MM.1S (cell line): ENCODE measurements around the gene GTF3C5.

ENCODE experiments used
- DNase-seq: peaks from one replicate; pipeline ENCODE4 v3.0.0-alpha.2; 2015
- H2AFZ ChIP-seq: fragments of 300-600 bp; sonication (generic); 2 replicates; pipeline ENCODE4 v1.6.0; 2016; ENCODE audit warnings: antibody characterized with exemption, low read length
- H3F3A ChIP-seq: fragments of 300-600 bp; sonication (generic); 2 replicates; pipeline ENCODE4 v1.6.1; 2016; ENCODE audit warnings: mild to moderate bottlenecking, antibody characterized with exemption, low read length, moderate library complexity, mixed read lengths; ENCODE audit not compliant: insufficient read depth
- H3K27ac ChIP-seq: fragments of 300-600 bp; sonication (generic); 2 replicates; pipeline ENCODE4 v1.5.1; 2016; ENCODE audit warnings: mild to moderate bottlenecking, low read length
- H3K27me3 ChIP-seq: fragments of 300-600 bp; sonication (generic); replicated peaks from 2 replicates; pipeline ENCODE4 v1.6.0; 2016; ENCODE audit warnings: low read length; ENCODE audit not compliant: insufficient read depth
- H3K36me3 ChIP-seq: fragments of 300-600 bp; sonication (generic); replicated peaks from 2 replicates; pipeline ENCODE4 v1.6.1; 2016; ENCODE audit warnings: mild to moderate bottlenecking, low read length, mixed read lengths; ENCODE audit not compliant: insufficient read depth
- H3K4me1 ChIP-seq: fragments of 300-600 bp; sonication (generic); 2 replicates; pipeline ENCODE4 v1.6.1; 2016; ENCODE audit warnings: low read length, mixed read lengths
- H3K4me2 ChIP-seq: fragments of 300-600 bp; sonication (generic); 2 replicates; pipeline ENCODE4 v1.6.0; 2016; ENCODE audit warnings: low read depth, low read length
- H3K4me3 ChIP-seq: fragments of 300-600 bp; sonication (generic); 2 replicates; pipeline ENCODE4 v1.5.1; 2016; ENCODE audit warnings: low read length, mixed read lengths
- H3K79me2 ChIP-seq: fragments of 300-600 bp; sonication (generic); 2 replicates; pipeline ENCODE4 v1.6.1; 2016; ENCODE audit warnings: mixed run types, low read length, mixed read lengths
- H3K9ac ChIP-seq: fragments of 300-600 bp; sonication (generic); 2 replicates; pipeline ENCODE4 v1.6.1; 2016; ENCODE audit warnings: low read length, mixed read lengths
- H3K9me2 ChIP-seq: fragments of 300-600 bp; sonication (generic); replicated peaks from 2 replicates; pipeline ENCODE4 v1.6.1; 2016; ENCODE audit warnings: mild to moderate bottlenecking, low read length, mixed read lengths; ENCODE audit not compliant: insufficient read depth
- H3K9me3 ChIP-seq: fragments of 300-600 bp; sonication (generic); replicated peaks from 2 replicates; pipeline ENCODE4 v1.6.1; 2016; ENCODE audit warnings: mild to moderate bottlenecking, low read length, mixed read lengths; ENCODE audit not compliant: insufficient read depth
- H4K20me1 ChIP-seq: fragments of 300-600 bp; sonication (generic); 2 replicates; pipeline ENCODE4 v1.6.1; 2016; ENCODE audit warnings: mild to moderate bottlenecking, low read length, moderate library complexity, mixed read lengths; ENCODE audit not compliant: insufficient read depth
- CTCF ChIP-seq: fragments of 300-600 bp; sonication (generic); IDR thresholded peaks from 2 replicates; pipeline ENCODE4 v1.5.1; 2016; ENCODE audit warnings: antibody characterized with exemption, low read length, mixed read lengths
- EZH2 ChIP-seq: fragments of 300-600 bp; sonication (generic); optimal IDR thresholded peaks from 2 replicates; pipeline ENCODE3; 2017; ENCODE audit warnings: low read depth, mild to moderate bottlenecking, antibody characterized with exemption, low read length, mixed read lengths
- EZH2phosphoT487 ChIP-seq: fragments of 300-600 bp; sonication (generic); IDR thresholded peaks from 2 replicates; pipeline ENCODE4 v1.6.1; 2018; ENCODE audit warnings: antibody characterized with exemption, low read length

Gene GTF3C5

GRCh38 chr9:133050781-133051180 lies 20.0 kb downstream of the GTF3C5 start:
- H3K27me3 ChIP-seq = no peaks in the 10 kb centered on the region
- no peak overlapping the region for H3K9ac ChIP-seq

GRCh38 chr9:133051281-133051900 lies 20.6 kb downstream of the GTF3C5 start:
- Histone ChIP-seq H3K9ac (no peak overlapping the region), H3F3A (no peaks in the 10 kb centered on the region), H3K9me2 (no peaks in the 10 kb centered on the region), H3K27ac (no peak overlapping the region), H3K4me2 (no peak overlapping the region), H3K79me2 (peaks cover 2% of the 10 kb centered on the region; the same call in 1 of the 2 replicates), H3K4me1 (no peaks in the 10 kb centered on the region), H2AFZ (no peak overlapping the region), H4K20me1 (no peaks in the 10 kb centered on the region), H3K4me3 (no peak overlapping the region), H3K27me3 (no peaks in the 10 kb centered on the region), H3K9me3 (no peaks in the 10 kb centered on the region), H3K36me3 (no peaks in the 10 kb centered on the region)
- no peak for DNase-seq
- TF ChIP-seq EZH2 = no peak
- no peak for TF ChIP-seq EZH2phosphoT487
- TF ChIP-seq CTCF = no peak

More at GRCh38 chr9:133050781-133051180, 20.0 kb downstream of the GTF3C5 start:
- no peaks in the 10 kb centered on the region for H3K36me3 ChIP-seq
- no peak overlapping the region for H3K27ac ChIP-seq
- DNase-seq = no peak
- H3K79me2 ChIP-seq = peaks cover 2% of the 10 kb centered on the region; the same call in 1 of the 2 replicates
- no peaks in the 10 kb centered on the region for H4K20me1 ChIP-seq
- H3K9me2 ChIP-seq = no peaks in the 10 kb centered on the region
- no peaks in the 10 kb centered on the region for H3K9me3 ChIP-seq
- TF ChIP-seq CTCF (no peak), EZH2 (no peak), EZH2phosphoT487 (no peak)
- H3K4me1 ChIP-seq = no peaks in the 10 kb centered on the region
- H3K4me2 ChIP-seq = no peak overlapping the region
- no peaks in the 10 kb centered on the region for H3F3A ChIP-seq
- H2AFZ ChIP-seq = no peak overlapping the region
- H3K4me3 ChIP-seq = no peak overlapping the region

- Histone ChIP-seq H3K4me3 (no peak overlapping the region), H3K27me3 (no peaks in the 10 kb centered on the region), H4K20me1 (no peaks in the 10 kb centered on the region), H3K9me2 (no peaks in the 10 kb centered on the region), H3K27ac (no peak overlapping the region), H3K9ac (no peak overlapping the region), H3F3A (no peaks in the 10 kb centered on the region), H3K36me3 (no peaks in the 10 kb centered on the region), H3K4me2 (no peak overlapping the region), H3K79me2 (peaks cover 2% of the 10 kb centered on the region; the same call in 1 of the 2 replicates), H3K4me1 (no peaks in the 10 kb centered on the region), H2AFZ (no peak overlapping the region), H3K9me3 (no peaks in the 10 kb centered on the region)
- TF ChIP-seq EZH2 (no peak), EZH2phosphoT487 (no peak), CTCF (no peak)
- DNase-seq = no peak
These were observed 21.3 kb downstream of the GTF3C5 start for GRCh38 chr9:133051966-133052539.
